DND-41 (cell line): ENCODE data around the gene PARVB.
A peak's percentile ranks its signal among the peaks of the same experiment; 100 is the strongest.

Experiments
- ATAC-seq: fragments of 200-7000 bp; cut with Tn5 transposase; 3 replicates; pipeline ENCODE4 v1.9.1; 2021; ENCODE audit warnings: low read depth; ENCODE audit not compliant: insufficient read depth
- DNase-seq: peaks from one replicate; pipeline ENCODE4 v3.0.0-alpha.2; 2020
- H2AFZ ChIP-seq: 2 replicates; pipeline ENCODE4 v1.6.0; 2012; ENCODE audit warnings: low read depth, low read length
- H3K27ac ChIP-seq: 2 replicates; pipeline ENCODE4 v1.5.1; 2012; ENCODE audit warnings: low read length, inconsistent platforms
- H3K27me3 ChIP-seq: fragments of 200-600 bp; sonication (generic); 2 replicates; pipeline ENCODE4 v1.6.0; 2012; ENCODE audit warnings: low read length, mild to moderate bottlenecking, inconsistent platforms; ENCODE audit not compliant: insufficient read depth, poor library complexity
- H3K36me3 ChIP-seq: 2 replicates; pipeline ENCODE4 v1.5.1; 2012; ENCODE audit warnings: low read length, inconsistent platforms; ENCODE audit not compliant: insufficient read depth
- H3K4me1 ChIP-seq: 2 replicates; pipeline ENCODE4 v1.5.1; 2012; ENCODE audit warnings: mild to moderate bottlenecking, low read length; ENCODE audit not compliant: insufficient read depth
- H3K4me2 ChIP-seq: 2 replicates; pipeline ENCODE4 v1.6.0; 2012; ENCODE audit warnings: mild to moderate bottlenecking, moderate library complexity, low read length, inconsistent platforms; ENCODE audit not compliant: insufficient read depth
- H3K4me3 ChIP-seq, 2 experiments: fragments of 200-600 bp in 1 of 2; shearing (Covaris generic) in 1 of 2; 2 replicates each; pipeline ENCODE4 v1.5.1; 2012 to 2016; ENCODE audit warnings: inconsistent platforms in 2 of 2, low read length in 2 of 2, mild to moderate bottlenecking in 2 of 2, low read depth in 1 of 2, moderate library complexity in 1 of 2
- H3K79me2 ChIP-seq: 2 replicates; pipeline ENCODE4 v1.6.0; 2012; ENCODE audit warnings: low read length, inconsistent platforms; ENCODE audit not compliant: insufficient read depth
- H3K9ac ChIP-seq: 2 replicates; pipeline ENCODE4 v1.6.0; 2012; ENCODE audit warnings: low read depth, mild to moderate bottlenecking, inconsistent platforms, low read length, moderate library complexity
- H3K9me3 ChIP-seq: 2 replicates; pipeline ENCODE4 v1.5.1; 2012; ENCODE audit warnings: low read length, moderate library complexity, mild to moderate bottlenecking, inconsistent platforms; ENCODE audit not compliant: insufficient read depth, severe bottlenecking
- H4K20me1 ChIP-seq: 2 replicates; pipeline ENCODE4 v1.6.0; 2012; ENCODE audit warnings: low read length; ENCODE audit not compliant: insufficient read depth
- EZH2 ChIP-seq: IDR thresholded peaks from 3 replicates; pipeline ENCODE4 v1.6.1; 2012; ENCODE audit warnings: borderline replicate concordance, low read depth, mild to moderate bottlenecking, moderate library complexity, low read length, inconsistent platforms; ENCODE audit not compliant: severe bottlenecking
- TF ChIP-seq, protein P1 (sequence below): IDR thresholded peaks from 2 replicates; pipeline ENCODE4 v1.5.1; 2012; ENCODE audit warnings: borderline replicate concordance, low read length, moderate library complexity, mild to moderate bottlenecking; ENCODE audit not compliant: poor library complexity, severe bottlenecking; ENCODE audit errors: extremely low read depth

PARVB gene

GRCh38 chr22:44084044-44084772 lies 60.1 kb downstream of the PARVB start:
- H3K27me3 ChIP-seq = no peaks in the 10 kb centered on the region
- DNase-seq = no peak
- H3K9ac ChIP-seq = no peak overlapping the region
- TF ChIP-seq, protein P1, sequence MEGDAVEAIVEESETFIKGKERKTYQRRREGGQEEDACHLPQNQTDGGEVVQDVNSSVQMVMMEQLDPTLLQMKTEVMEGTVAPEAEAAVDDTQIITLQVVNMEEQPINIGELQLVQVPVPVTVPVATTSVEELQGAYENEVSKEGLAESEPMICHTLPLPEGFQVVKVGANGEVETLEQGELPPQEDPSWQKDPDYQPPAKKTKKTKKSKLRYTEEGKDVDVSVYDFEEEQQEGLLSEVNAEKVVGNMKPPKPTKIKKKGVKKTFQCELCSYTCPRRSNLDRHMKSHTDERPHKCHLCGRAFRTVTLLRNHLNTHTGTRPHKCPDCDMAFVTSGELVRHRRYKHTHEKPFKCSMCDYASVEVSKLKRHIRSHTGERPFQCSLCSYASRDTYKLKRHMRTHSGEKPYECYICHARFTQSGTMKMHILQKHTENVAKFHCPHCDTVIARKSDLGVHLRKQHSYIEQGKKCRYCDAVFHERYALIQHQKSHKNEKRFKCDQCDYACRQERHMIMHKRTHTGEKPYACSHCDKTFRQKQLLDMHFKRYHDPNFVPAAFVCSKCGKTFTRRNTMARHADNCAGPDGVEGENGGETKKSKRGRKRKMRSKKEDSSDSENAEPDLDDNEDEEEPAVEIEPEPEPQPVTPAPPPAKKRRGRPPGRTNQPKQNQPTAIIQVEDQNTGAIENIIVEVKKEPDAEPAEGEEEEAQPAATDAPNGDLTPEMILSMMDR = no peak
- TF ChIP-seq EZH2 = no peak
- H3K9me3 ChIP-seq = no peaks in the 10 kb centered on the region
- no peaks in the 10 kb centered on the region for H4K20me1 ChIP-seq
- H3K36me3 ChIP-seq = no peaks in the 10 kb centered on the region
- no peak for ATAC-seq
- H2AFZ ChIP-seq = no peak overlapping the region
- H3K27ac ChIP-seq = no peak overlapping the region
- no peaks in the 10 kb centered on the region for H3K4me1 ChIP-seq
- H3K79me2 ChIP-seq = no peaks in the 10 kb centered on the region
- H3K4me2 ChIP-seq = no peak overlapping the region
- H3K4me3 ChIP-seq = no peak overlapping the region

GRCh38 chr22:44085743-44086270 lies 61.7 kb downstream of the PARVB start:
- Histone ChIP-seq H4K20me1 (no peaks in the 10 kb centered on the region), H3K9ac (no peak overlapping the region), H3K4me3 (no peak overlapping the region), H2AFZ (no peak overlapping the region), H3K9me3 (no peaks in the 10 kb centered on the region), H3K79me2 (no peaks in the 10 kb centered on the region), H3K27ac (no peak overlapping the region), H3K4me1 (no peaks in the 10 kb centered on the region), H3K4me2 (no peak overlapping the region), H3K27me3 (no peaks in the 10 kb centered on the region), H3K36me3 (no peaks in the 10 kb centered on the region)
- no peak for TF ChIP-seq EZH2
- TF ChIP-seq, protein P1 = peak; percentile 46
- DNase-seq = peak; percentile 19
- ATAC-seq = no peak

DNA sequence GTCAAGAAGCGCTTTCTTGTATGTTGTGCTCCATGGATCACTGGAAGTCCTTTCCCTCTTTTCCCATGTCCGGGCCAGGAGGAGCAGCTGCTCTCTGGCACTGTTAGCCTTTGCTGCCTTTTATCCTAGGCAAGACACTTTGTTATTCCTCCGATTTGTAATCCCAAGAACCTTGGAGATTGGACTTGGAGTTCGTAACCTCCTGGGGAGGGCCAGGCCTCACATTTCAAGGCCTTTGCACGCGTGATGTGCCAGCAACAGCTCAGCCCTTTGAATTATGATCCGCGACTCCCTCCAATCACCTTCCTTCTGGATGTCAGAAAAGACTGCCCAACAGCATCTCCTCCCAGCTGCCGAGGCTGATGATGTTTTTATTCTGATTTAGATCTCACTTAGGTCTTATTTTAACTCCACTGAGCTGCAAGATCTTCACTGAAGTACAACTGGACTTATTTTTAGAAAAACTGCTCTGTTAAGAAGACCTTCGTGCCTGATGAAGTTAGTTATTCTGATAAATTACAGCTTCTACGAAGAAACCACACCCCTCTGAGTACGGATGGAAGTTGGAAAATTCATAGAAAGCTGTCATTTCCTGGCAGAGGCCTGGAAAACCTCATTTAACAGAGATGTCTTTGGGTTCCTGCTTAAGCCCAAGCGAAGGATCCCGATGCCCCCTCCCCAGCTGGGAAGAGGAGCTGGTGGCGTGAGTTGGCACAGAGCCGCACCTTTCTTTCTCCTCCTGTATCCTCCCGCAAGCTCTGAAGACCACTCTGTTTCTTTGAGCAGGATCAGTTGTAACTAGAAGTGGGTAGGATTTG lies 62.4 kb downstream of the PARVB start:
- DNase-seq = no peak
- Histone ChIP-seq H3K4me2 (no peak overlapping the region), H3K79me2 (no peaks in the 10 kb centered on the region), H3K4me3 (no peak overlapping the region), H4K20me1 (no peaks in the 10 kb centered on the region), H3K27me3 (no peaks in the 10 kb centered on the region), H3K4me1 (no peaks in the 10 kb centered on the region), H3K27ac (no peak overlapping the region), H2AFZ (no peak overlapping the region), H3K9ac (no peak overlapping the region), H3K9me3 (no peaks in the 10 kb centered on the region), H3K36me3 (no peaks in the 10 kb centered on the region)
- ATAC-seq = no peak
- TF ChIP-seq EZH2 = no peak
- TF ChIP-seq, protein P1 = no peak
